Nephron progenitor cell (in vitro differentiated cells): ENCODE measurements around the gene TTBK1.

ENCODE experiments used
- DNase-seq: peaks from one replicate; pipeline ENCODE4 v3.0.0; 2021
- H3K27ac Mint-ChIP-seq: 2 replicates; pipeline ENCODE4 v1.8.0; 2021; ENCODE audit warnings: mild to moderate bottlenecking, moderate library complexity, mixed read lengths
- H3K27me3 Mint-ChIP-seq: 2 replicates; pipeline ENCODE4 v1.8.0; 2021; ENCODE audit warnings: mild to moderate bottlenecking, low read depth, mixed read lengths; ENCODE audit not compliant: poor library complexity
- H3K36me3 Mint-ChIP-seq: 2 replicates; pipeline ENCODE4 v1.8.0; 2021; ENCODE audit warnings: low read depth, mixed read lengths
- H3K4me1 Mint-ChIP-seq: 2 replicates; pipeline ENCODE4 v1.8.0; 2021; ENCODE audit warnings: mixed read lengths
- H3K4me3 Mint-ChIP-seq: 2 replicates; pipeline ENCODE4 v1.8.0; 2021; ENCODE audit warnings: mild to moderate bottlenecking, moderate library complexity, mixed read lengths
- H3K9me3 Mint-ChIP-seq: 2 replicates; pipeline ENCODE4 v1.8.0; 2021; ENCODE audit warnings: mild to moderate bottlenecking, moderate library complexity, mixed read lengths
- CTCF ChIP-seq: fragments of 200-600 bp; sonication (generic); IDR thresholded peaks from 2 replicates; pipeline ENCODE4 v1.5.0; 2021; ENCODE audit warnings: antibody characterized with exemption

Gene TTBK1

GRCh38 chr6:43246301-43247113 lies 3.2 kb downstream of the TTBK1 start:
- Mint-ChIP-seq H3K9me3 (no peaks in the 10 kb centered on the region), H3K36me3 (no peaks in the 10 kb centered on the region), H3K4me3 (peak overlapping the region; percentile 85), H3K27me3 (peaks cover 18% of the 10 kb centered on the region), H3K27ac (no peak overlapping the region), H3K4me1 (peaks cover 32% of the 10 kb centered on the region)
- DNase-seq: peak; percentile 69
- TF ChIP-seq CTCF: no peak

- peaks cover 21% of the 10 kb centered on the region for H3K27me3 Mint-ChIP-seq
- H3K9me3 Mint-ChIP-seq: no peaks in the 10 kb centered on the region
- DNase-seq: peak; percentile 81
- H3K4me1 Mint-ChIP-seq: peaks cover 39% of the 10 kb centered on the region
- TF ChIP-seq CTCF: no peak
- no peak overlapping the region for H3K27ac Mint-ChIP-seq
- no peaks in the 10 kb centered on the region for H3K36me3 Mint-ChIP-seq
- H3K4me3 Mint-ChIP-seq: peak overlapping the region; percentile 85
Measured at GRCh38 chr6:43247114-43247999, 4.1 kb downstream of the TTBK1 start.

GRCh38 chr6:43248101-43248500 lies 4.8 kb downstream of the TTBK1 start:
- DNase-seq: no peak
- Mint-ChIP-seq H3K36me3 (no peaks in the 10 kb centered on the region), H3K4me3 (peak overlapping the region; percentile 85), H3K4me1 (peaks cover 39% of the 10 kb centered on the region), H3K27ac (no peak overlapping the region), H3K27me3 (peaks cover 26% of the 10 kb centered on the region), H3K9me3 (no peaks in the 10 kb centered on the region)
- TF ChIP-seq CTCF: no peak

- DNase-seq: no peak
- Mint-ChIP-seq H3K27ac (no peak overlapping the region), H3K4me1 (peaks cover 39% of the 10 kb centered on the region), H3K9me3 (no peaks in the 10 kb centered on the region), H3K27me3 (peaks cover 32% of the 10 kb centered on the region), H3K4me3 (no peak overlapping the region), H3K36me3 (no peaks in the 10 kb centered on the region)
- no peak for TF ChIP-seq CTCF
Measured at GRCh38 chr6:43248791-43249190, 5.5 kb downstream of the TTBK1 start.

GRCh38 chr6:43250992-43251373 lies 7.7 kb downstream of the TTBK1 start:
- TF ChIP-seq CTCF: no peak
- H3K36me3 Mint-ChIP-seq: no peaks in the 10 kb centered on the region
- peaks cover 39% of the 10 kb centered on the region for H3K4me1 Mint-ChIP-seq
- no peak for DNase-seq
- H3K4me3 Mint-ChIP-seq: no peak overlapping the region
- peaks cover 40% of the 10 kb centered on the region for H3K27me3 Mint-ChIP-seq
- H3K27ac Mint-ChIP-seq: peak overlapping the region; percentile 3
- H3K9me3 Mint-ChIP-seq: no peaks in the 10 kb centered on the region
